Dermis blood vessel endothelial cell (primary cell): ENCODE measurements around the gene FANCB. TPM values are rescaled to one million over a fixed set of nuclear protein-coding genes. Genes with fewer than 3 reads are reported as not detected.

Experiments used
- DNase-seq: peaks from one replicate; pipeline ENCODE4 v3.0.0; 2010
- total RNA-seq: library from RNA; depleted of rRNA; stranded (reverse); fragments of >200 nt; gene quantifications from 2 replicates; pipeline ENCODE4 v1.2.3, GENCODE V29; 2014

FANCB gene
- 5.1 and 6.8 TPM in 2 replicates for total RNA-seq

- DNase-seq = peak; percentile 94
Measured at GRCh38 chrX:14872851-14873675, at the start of gene FANCB, which contains the start of gene MOSPD2. Gene FANCB, minus strand, starts transcription at chrX:14873069. Its CDS starts 7,559 bp downstream, at chrX:14865510. Gene MOSPD2, plus strand, starts transcription at chrX:14873421. Its CDS starts 108 bp downstream, at chrX:14873529.

GRCh38 chrX:14922437-14922836 is 49.6 kb upstream of the FANCB start:
- peak; percentile 65 for DNase-seq

GRCh38 chrX:14920196-14920595 is 47.3 kb upstream of the FANCB start:
- DNase-seq = no peak

- no peak for DNase-seq
Measured at GRCh38 chrX:14919407-14919806, 46.5 kb upstream of the FANCB start.

- DNase-seq = peak; percentile 32
Measured at GRCh38 chrX:14916017-14916674, 43.3 kb upstream of the FANCB start.

- DNase-seq = no peak
Measured at GRCh38 chrX:14915596-14915995, 42.7 kb upstream of the FANCB start.

- peak; percentile 30 for DNase-seq
Measured at GRCh38 chrX:14913241-14913640, 40.4 kb upstream of the FANCB start.

GRCh38 chrX:14903891-14904290 is 31.0 kb upstream of the FANCB start:
- DNase-seq = no peak

- no peak for DNase-seq
Measured at GRCh38 chrX:14902537-14902936, 29.7 kb upstream of the FANCB start.

GRCh38 chrX:14899607-14900006 is 26.7 kb upstream of the FANCB start:
- peak; percentile 78 for DNase-seq

GRCh38 chrX:14897042-14897441 is 24.2 kb upstream of the FANCB start:
- DNase-seq = no peak

GRCh38 chrX:14896273-14896672 is 23.4 kb upstream of the FANCB start:
- DNase-seq = no peak

GRCh38 chrX:14886252-14886651 is 13.4 kb upstream of the FANCB start:
- DNase-seq = no peak

- DNase-seq = no peak
Measured at GRCh38 chrX:14884714-14885113, 11.8 kb upstream of the FANCB start.

- no peak for DNase-seq
Measured at GRCh38 chrX:14883826-14884225, 11.0 kb upstream of the FANCB start.

- no peak for DNase-seq
Measured at GRCh38 chrX:14875624-14876023, 2.8 kb upstream of the FANCB start.

GRCh38 chrX:14873676-14874049 is 794 bp upstream of the FANCB start:
- no peak for DNase-seq

GRCh38 chrX:14872355-14872754 is 514 bp downstream of the FANCB start:
- DNase-seq = no peak

GRCh38 chrX:14871767-14872166 is 1.1 kb downstream of the FANCB start:
- DNase-seq = no peak

GRCh38 chrX:14865201-14865600 is 7.7 kb downstream of the FANCB start:
- DNase-seq = no peak

- DNase-seq = no peak
Measured at GRCh38 chrX:14864631-14865030, 8.2 kb downstream of the FANCB start.

- no peak for DNase-seq
Measured at GRCh38 chrX:14851526-14851925, 21.3 kb downstream of the FANCB start.

GRCh38 chrX:14843666-14844065 is 29.2 kb downstream of the FANCB start:
- DNase-seq = no peak

GRCh38 chrX:14837155-14837554 is 35.7 kb downstream of the FANCB start:
- no peak for DNase-seq
